ENCODE measurements around the gene NPAS2. TPM values are rescaled to one million over a fixed set of nuclear protein-coding genes. Genes with fewer than 3 reads are reported as not detected.

NPAS2 gene
- polyA plus RNA-seq, 1 of the 3 experiments (the other 2 are of a cell fraction) = 58.5 TPM

DNA sequence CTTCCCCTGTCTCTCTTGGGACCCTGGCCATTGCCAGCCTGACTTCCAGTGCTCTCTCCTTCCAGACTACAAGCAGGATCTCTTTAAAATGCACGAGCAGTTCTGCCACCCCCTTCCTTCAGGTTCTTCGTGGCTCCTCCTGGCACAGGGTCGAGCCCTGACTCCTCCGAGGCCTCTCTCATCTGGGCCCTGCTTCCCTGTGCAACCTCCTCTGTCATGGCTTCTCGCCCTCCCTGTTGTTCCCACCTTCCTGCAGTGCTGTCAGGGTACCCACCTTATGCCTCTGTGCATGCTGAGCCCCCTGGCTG lies 125.4 kb downstream of the NPAS2 start:
- CTCF ChIA-PET = no interaction called here

DNA sequence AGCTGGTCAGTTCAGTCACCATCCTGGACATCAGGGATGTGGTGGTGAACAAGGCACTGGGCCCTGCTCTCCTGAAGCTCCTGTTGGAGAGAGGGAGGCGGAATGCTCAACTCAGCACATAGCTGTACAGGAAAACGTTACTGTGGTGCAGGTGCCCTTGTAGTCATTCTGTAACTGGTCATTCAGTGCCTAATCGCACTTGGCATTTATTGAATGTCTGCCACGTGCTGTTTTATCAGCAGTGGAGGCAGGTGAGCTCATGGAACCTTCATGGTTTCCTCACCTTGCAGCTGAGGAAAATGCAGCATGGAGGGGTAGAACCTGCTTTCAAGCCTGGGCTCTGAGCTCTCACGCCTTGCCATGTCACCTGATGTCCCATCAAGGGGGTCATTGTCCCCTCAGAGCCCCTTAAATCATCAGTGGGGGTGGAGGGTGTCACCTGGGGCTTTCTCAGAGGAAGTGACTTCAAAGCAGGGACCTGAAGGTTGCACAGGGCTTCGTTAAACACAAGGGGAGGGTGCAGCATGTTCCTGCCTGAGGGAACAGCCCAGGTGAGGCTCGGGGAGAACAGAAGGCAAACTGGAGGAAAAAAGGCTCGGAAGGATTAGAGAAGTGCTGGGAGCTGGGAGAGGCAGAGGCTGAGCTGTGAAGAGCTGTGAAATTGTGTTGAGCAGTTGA lies 126.1 kb downstream of the NPAS2 start:
- no peaks in the 10 kb centered on the region for H3K27me3 ChIP-seq (ENCODE audit: insufficient read depth)
- H3K9ac ChIP-seq = no peak overlapping the region
- H3K27ac ChIP-seq (ENCODE audit: low read depth in 2 of 2, low read length in 1 of 2) = no peak overlapping the region
- H3K79me2 ChIP-seq (ENCODE audit: insufficient read depth) = no peaks in the 10 kb centered on the region
- ChIA-PET POLR2A (no interaction called here), CTCF (interaction anchor here (1.2 kb wide), 1 partner anchor 14 kb away, joined by 3 read pairs; no protein-coding TSS in a partner anchor)
- H3K36me3 ChIP-seq (replicated peaks in 1 of 2; ENCODE audit: control insufficient read depth in 1 of 2, insufficient read depth in 2 of 2, low read length in 1 of 2) = peaks cover 0 to 16% of the 10 kb centered on the region in 2 experiments
- H2AFZ ChIP-seq (ENCODE audit: low read depth) = no peak overlapping the region
- no peak for DNase-seq
- no peak overlapping the region for H3K4me2 ChIP-seq
- H3K9me3 ChIP-seq = no peaks in the 10 kb centered on the region
- no peaks in the 10 kb centered on the region; a peak in 2 of 4 replicates for H3K4me1 ChIP-seq (ENCODE audit: control insufficient read depth in 1 of 2, insufficient read depth in 2 of 2, low read depth in 1 of 2, low read length in 1 of 2)
- H4K20me1 ChIP-seq (ENCODE audit: insufficient read depth) = no peaks in the 10 kb centered on the region
- WGBS (ENCODE audit: low lambda C conversion rate) = 82% methylated on average over 8 of the region's 8 CpGs
- H3F3A ChIP-seq (replicated peaks; ENCODE audit: insufficient read depth) = no peaks in the 10 kb centered on the region
- no peak overlapping the region for H3K4me3 ChIP-seq (ENCODE audit: low read depth in 2 of 2, low read length in 1 of 2)
- no peaks in the 10 kb centered on the region for H3K9me2 ChIP-seq
- TF ChIP-seq ELF1 (IDR thresholded peaks at IDR 0.05) (no peak), FOXJ3 (CRISPR knock-in tag; IDR thresholded peaks at IDR 0.05) (no peak), JUND (IDR thresholded peaks at IDR 0.05) (no peak), RXRA (IDR thresholded peaks at IDR 0.05; ENCODE audit: borderline replicate concordance, low read depth) (no peak), FOXM1 (IDR thresholded peaks at IDR 0.05; ENCODE audit: low read depth) (no peak), EZH2phosphoT487 (IDR thresholded peaks at IDR 0.05; ENCODE audit: borderline replicate concordance, low read depth) (no peak), RFX5 (IDR thresholded peaks at IDR 0.05; ENCODE audit: low read length) (no peak), MEF2A (IDR thresholded peaks at IDR 0.05; ENCODE audit: borderline replicate concordance, low read depth) (no peak)
- TF ChIP-seq, protein P1, sequence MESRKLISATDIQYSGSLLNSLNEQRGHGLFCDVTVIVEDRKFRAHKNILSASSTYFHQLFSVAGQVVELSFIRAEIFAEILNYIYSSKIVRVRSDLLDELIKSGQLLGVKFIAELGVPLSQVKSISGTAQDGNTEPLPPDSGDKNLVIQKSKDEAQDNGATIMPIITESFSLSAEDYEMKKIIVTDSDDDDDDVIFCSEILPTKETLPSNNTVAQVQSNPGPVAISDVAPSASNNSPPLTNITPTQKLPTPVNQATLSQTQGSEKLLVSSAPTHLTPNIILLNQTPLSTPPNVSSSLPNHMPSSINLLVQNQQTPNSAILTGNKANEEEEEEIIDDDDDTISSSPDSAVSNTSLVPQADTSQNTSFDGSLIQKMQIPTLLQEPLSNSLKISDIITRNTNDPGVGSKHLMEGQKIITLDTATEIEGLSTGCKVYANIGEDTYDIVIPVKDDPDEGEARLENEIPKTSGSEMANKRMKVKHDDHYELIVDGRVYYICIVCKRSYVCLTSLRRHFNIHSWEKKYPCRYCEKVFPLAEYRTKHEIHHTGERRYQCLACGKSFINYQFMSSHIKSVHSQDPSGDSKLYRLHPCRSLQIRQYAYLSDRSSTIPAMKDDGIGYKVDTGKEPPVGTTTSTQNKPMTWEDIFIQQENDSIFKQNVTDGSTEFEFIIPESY (IDR thresholded peaks at IDR 0.05; ENCODE audit: borderline replicate concordance, low read depth) = no peak
- TF ChIP-seq, protein P2, sequence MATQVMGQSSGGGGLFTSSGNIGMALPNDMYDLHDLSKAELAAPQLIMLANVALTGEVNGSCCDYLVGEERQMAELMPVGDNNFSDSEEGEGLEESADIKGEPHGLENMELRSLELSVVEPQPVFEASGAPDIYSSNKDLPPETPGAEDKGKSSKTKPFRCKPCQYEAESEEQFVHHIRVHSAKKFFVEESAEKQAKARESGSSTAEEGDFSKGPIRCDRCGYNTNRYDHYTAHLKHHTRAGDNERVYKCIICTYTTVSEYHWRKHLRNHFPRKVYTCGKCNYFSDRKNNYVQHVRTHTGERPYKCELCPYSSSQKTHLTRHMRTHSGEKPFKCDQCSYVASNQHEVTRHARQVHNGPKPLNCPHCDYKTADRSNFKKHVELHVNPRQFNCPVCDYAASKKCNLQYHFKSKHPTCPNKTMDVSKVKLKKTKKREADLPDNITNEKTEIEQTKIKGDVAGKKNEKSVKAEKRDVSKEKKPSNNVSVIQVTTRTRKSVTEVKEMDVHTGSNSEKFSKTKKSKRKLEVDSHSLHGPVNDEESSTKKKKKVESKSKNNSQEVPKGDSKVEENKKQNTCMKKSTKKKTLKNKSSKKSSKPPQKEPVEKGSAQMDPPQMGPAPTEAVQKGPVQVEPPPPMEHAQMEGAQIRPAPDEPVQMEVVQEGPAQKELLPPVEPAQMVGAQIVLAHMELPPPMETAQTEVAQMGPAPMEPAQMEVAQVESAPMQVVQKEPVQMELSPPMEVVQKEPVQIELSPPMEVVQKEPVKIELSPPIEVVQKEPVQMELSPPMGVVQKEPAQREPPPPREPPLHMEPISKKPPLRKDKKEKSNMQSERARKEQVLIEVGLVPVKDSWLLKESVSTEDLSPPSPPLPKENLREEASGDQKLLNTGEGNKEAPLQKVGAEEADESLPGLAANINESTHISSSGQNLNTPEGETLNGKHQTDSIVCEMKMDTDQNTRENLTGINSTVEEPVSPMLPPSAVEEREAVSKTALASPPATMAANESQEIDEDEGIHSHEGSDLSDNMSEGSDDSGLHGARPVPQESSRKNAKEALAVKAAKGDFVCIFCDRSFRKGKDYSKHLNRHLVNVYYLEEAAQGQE (IDR thresholded peaks at IDR 0.05; ENCODE audit: low read depth, low read length) = no peak

More for the DNA sequence above, 125.4 kb downstream of the NPAS2 start:
- Histone ChIP-seq H3K27me3 (ENCODE audit: insufficient read depth) (no peaks in the 10 kb centered on the region), H3K9me2 (no peaks in the 10 kb centered on the region), H3K4me1 (ENCODE audit: control insufficient read depth in 1 of 2, insufficient read depth in 2 of 2, low read depth in 1 of 2, low read length in 1 of 2) (no peaks in the 10 kb centered on the region; a peak in 2 of 4 replicates), H4K20me1 (ENCODE audit: insufficient read depth) (no peaks in the 10 kb centered on the region), H3K79me2 (ENCODE audit: insufficient read depth) (no peaks in the 10 kb centered on the region), H3F3A (replicated peaks; ENCODE audit: insufficient read depth) (no peaks in the 10 kb centered on the region), H3K4me2 (no peak overlapping the region), H3K9me3 (no peaks in the 10 kb centered on the region), H3K4me3 (ENCODE audit: low read depth in 2 of 2, low read length in 1 of 2) (no peak overlapping the region), H3K27ac (ENCODE audit: low read depth in 2 of 2, low read length in 1 of 2) (no peak overlapping the region), H3K36me3 (replicated peaks in 1 of 2; ENCODE audit: control insufficient read depth in 1 of 2, insufficient read depth in 2 of 2, low read length in 1 of 2) (peaks cover 0 to 13% of the 10 kb centered on the region in 2 experiments), H3K9ac (no peak overlapping the region), H2AFZ (ENCODE audit: low read depth) (no peak overlapping the region)
- no peak for DNase-seq
- TF ChIP-seq ELF1 (IDR thresholded peaks at IDR 0.05) = no peak
- TF ChIP-seq, protein P3, sequence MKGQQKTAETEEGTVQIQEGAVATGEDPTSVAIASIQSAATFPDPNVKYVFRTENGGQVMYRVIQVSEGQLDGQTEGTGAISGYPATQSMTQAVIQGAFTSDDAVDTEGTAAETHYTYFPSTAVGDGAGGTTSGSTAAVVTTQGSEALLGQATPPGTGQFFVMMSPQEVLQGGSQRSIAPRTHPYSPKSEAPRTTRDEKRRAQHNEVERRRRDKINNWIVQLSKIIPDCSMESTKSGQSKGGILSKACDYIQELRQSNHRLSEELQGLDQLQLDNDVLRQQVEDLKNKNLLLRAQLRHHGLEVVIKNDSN (IDR thresholded peaks at IDR 0.05; ENCODE audit: borderline replicate concordance, low read depth) = no peak
- TF ChIP-seq TCF12 (IDR thresholded peaks at IDR 0.05) = no peak
- TF ChIP-seq TAF1 (IDR thresholded peaks at IDR 0.05; ENCODE audit: borderline replicate concordance, low read depth, low read length) = no peak
- TF ChIP-seq NRF1 (IDR thresholded peaks at IDR 0.05; ENCODE audit: low read depth, low read length) = no peak
- no peak for TF ChIP-seq RFX5 (IDR thresholded peaks at IDR 0.05; ENCODE audit: low read length)
- no peak for TF ChIP-seq POLR2AphosphoS5 (IDR thresholded peaks at IDR 0.05; ENCODE audit: low read depth, low read length)
- TF ChIP-seq, protein P4, sequence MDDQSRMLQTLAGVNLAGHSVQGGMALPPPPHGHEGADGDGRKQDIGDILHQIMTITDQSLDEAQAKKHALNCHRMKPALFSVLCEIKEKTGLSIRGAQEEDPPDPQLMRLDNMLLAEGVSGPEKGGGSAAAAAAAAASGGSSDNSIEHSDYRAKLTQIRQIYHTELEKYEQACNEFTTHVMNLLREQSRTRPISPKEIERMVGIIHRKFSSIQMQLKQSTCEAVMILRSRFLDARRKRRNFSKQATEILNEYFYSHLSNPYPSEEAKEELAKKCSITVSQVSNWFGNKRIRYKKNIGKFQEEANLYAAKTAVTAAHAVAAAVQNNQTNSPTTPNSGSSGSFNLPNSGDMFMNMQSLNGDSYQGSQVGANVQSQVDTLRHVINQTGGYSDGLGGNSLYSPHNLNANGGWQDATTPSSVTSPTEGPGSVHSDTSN (IDR thresholded peaks at IDR 0.05) = no peak
- no peak for TF ChIP-seq RCOR1 (IDR thresholded peaks at IDR 0.05; ENCODE audit: low read length)
- TF ChIP-seq JUND (IDR thresholded peaks at IDR 0.05) = no peak
- no peak for TF ChIP-seq EZH2phosphoT487 (IDR thresholded peaks at IDR 0.05; ENCODE audit: borderline replicate concordance, low read depth)
- TF ChIP-seq FOXM1 (IDR thresholded peaks at IDR 0.05; ENCODE audit: low read depth) = no peak
- TF ChIP-seq, protein P5, sequence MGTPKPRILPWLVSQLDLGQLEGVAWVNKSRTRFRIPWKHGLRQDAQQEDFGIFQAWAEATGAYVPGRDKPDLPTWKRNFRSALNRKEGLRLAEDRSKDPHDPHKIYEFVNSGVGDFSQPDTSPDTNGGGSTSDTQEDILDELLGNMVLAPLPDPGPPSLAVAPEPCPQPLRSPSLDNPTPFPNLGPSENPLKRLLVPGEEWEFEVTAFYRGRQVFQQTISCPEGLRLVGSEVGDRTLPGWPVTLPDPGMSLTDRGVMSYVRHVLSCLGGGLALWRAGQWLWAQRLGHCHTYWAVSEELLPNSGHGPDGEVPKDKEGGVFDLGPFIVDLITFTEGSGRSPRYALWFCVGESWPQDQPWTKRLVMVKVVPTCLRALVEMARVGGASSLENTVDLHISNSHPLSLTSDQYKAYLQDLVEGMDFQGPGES (IDR thresholded peaks at IDR 0.05; ENCODE audit: low read depth, low read length) = no peak
- TF ChIP-seq GABPA (IDR thresholded peaks at IDR 0.05; ENCODE audit: low read depth) = no peak
- no peak for TF ChIP-seq MEF2A (IDR thresholded peaks at IDR 0.05; ENCODE audit: borderline replicate concordance, low read depth)
- no peak for TF ChIP-seq SIN3A (IDR thresholded peaks at IDR 0.05; ENCODE audit: borderline replicate concordance, low read depth, low read length)
- POLR2A ChIA-PET = no interaction called here
- WGBS (ENCODE audit: low lambda C conversion rate) = 85% methylated on average over 5 of the region's 5 CpGs

All from SK-N-SH (cell line).